Hepatic stellate cell (primary cell): ENCODE measurements around the gene EMC6.

ENCODE experiments used
- DNase-seq: peaks from one replicate; pipeline ENCODE4 v3.0.0; 2011; ENCODE audit warnings: low spot score

The EMC6 gene

DNA sequence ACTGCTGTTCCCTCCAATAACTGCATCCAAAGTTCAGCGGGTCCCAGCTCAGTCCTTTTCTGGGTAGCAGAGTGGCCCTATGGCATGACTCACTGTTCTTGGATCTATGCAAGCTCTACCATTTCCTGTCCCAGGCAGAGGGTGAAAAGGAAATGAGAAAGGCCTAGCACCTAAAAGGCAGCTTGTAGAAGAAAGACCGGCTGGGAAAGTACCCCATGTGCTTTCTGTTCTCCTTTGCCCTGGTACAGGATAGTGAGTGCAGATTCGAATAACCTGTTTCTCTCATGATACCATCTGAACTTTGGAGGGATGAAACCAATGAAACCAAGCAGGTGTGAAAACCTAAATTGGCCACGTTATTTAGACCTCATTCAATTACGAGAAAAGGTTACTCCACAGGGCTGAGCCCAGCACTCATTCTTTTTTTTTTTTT lies 42.4 kb downstream of the EMC6 start:
- DNase-seq = no peak

DNA sequence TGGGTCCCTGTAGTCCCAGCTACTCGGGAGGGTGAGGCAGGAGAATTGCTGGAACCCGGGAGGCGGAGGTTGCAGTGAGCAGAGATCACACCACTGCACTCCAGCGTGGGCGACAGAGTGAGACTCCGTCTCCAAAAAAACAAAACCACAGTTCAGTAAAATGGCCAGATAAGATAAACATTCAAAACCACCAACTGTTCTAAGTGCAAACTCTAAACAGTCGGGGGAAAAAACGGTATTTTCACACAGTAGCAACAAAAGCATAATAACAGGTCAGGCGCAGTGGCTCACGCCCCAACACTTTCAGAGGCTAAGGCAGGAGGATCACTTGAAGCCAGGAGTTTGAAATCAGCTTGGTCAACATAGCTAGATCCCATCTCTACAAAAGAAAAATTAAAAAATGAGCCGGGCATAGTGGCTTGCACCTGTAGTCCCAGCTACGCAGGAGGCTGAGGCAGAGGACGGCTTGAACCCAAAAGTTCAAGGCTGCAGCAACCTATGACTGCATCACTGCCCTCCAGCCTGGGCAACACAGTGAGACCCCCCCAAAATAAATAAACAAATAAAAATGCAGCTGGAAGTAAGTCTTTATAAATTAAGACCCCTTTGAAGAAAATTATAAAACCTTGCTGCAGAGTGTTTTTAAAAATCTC lies 44.3 kb downstream of the EMC6 start:
- DNase-seq = no peak

- no peak for DNase-seq
Observed at GRCh38 chr17:3715296-3715695, 46.7 kb downstream of the EMC6 start.

DNA sequence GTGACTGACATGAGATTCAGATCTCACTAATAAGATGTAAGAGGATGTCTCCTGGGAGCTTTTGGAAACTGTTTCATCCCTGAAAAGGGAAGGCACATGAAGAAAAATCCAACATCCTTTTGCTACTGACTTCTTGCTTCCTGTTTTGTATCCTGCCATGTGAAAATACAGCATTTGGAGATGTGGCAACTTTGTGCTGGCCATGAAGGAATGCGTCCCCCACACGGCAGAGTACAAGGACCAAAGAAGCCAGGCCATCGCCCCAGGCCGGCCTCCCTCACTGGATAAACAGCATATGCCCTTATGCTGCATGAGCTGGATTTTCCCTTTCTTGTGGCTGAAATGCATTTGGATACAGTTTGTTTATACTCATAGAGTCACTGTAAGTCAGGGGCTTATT lies 49.6 kb downstream of the EMC6 start:
- DNase-seq = no peak

DNA sequence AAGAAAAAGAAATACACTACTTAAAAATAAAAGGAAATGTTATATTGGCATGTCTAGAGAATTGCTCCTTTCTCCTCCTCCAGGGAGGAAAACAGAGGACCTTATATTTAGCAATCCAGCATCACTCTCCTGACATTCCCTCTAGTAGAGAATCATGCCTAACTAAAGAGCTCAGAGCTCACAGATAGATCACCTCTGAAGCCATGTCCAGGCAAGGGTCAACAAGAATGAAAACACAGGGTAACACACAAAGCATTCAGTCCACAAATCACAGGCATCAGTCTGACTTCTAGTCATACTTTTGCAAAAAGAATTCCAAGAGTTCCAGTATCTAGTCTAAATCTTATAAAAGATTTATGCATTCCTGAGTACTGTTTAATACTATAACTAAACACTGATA lies 50.7 kb downstream of the EMC6 start:
- DNase-seq = no peak
